Measurements from ENCODE around the gene ATP2B1. TPM values are rescaled to one million over a fixed set of nuclear protein-coding genes. Genes with fewer than 3 reads are reported as not detected.

The ATP2B1 gene
- total and polyA plus RNA-seq, 2 donors (not counting 3 experiments of a cell fraction or from before 2014, with no cell fraction given) = 6.4 to 28.0 TPM

- H2AFZ ChIP-seq (ENCODE audit: low read depth, low read length) = no peak overlapping the region
- H3K27me3 ChIP-seq (ENCODE audit: control insufficient read depth in 2 of 2, insufficient read depth in 2 of 2, low read length in 2 of 2) = no peaks in the 10 kb centered on the region
- FAIRE-seq (peak; percentile 98), DNase-seq (ENCODE audit: low read depth, low spot score) (peak; percentile 84)
- no peaks in the 10 kb centered on the region for H3K36me3 ChIP-seq (ENCODE audit: control insufficient read depth in 2 of 2, extremely low read depth in 1 of 2, insufficient read depth in 2 of 2, low read length in 2 of 2)
- H3K4me1 ChIP-seq (ENCODE audit: control insufficient read depth, extremely low read depth, insufficient read depth, low read length) = peaks cover 20% of the 10 kb centered on the region
- ChIA-PET CTCF (interaction anchor here (0.7 to 3.2 kb wide), 21 partner anchors 8 to 1415 kb away, joined by 3 to 55 read pairs (median 5); partner anchors contain the start of gene ATP2B1), POLR2A (no interaction called here)
- H3K4me2 ChIP-seq (ENCODE audit: insufficient read depth, low read length) = no peak overlapping the region
- no TSS peak for BruUV-seq (replicated peaks)
- no peaks in the 10 kb centered on the region for H3K9me3 ChIP-seq (replicated peaks; ENCODE audit: control insufficient read depth, insufficient read depth, low read length)
- intact Hi-C loops (cut with micrococcal nuclease) = loop anchor here (5.0 to 10.0 kb wide), 5 partner anchors 318 to 1153 kb away; no protein-coding TSS in a partner anchor
- no peak overlapping the region for H3K27ac ChIP-seq (ENCODE audit: insufficient read depth, low read depth, low read length)
- no peak overlapping the region for H3K4me3 ChIP-seq (replicated peaks in 1 of 3; ENCODE audit: insufficient read depth in 1 of 3, low read depth in 1 of 3, low read length in 3 of 3)
- H3K9ac ChIP-seq (replicated peaks; ENCODE audit: extremely low read depth, insufficient read depth, low read length) = no peak overlapping the region
- dilution Hi-C loops (cut with MboI; ENCODE audit: extremely low pct_ligation_motif_present, low sequenced_read_pairs) = no loop called here
- no peaks in the 10 kb centered on the region for H4K20me1 ChIP-seq (replicated peaks; ENCODE audit: control insufficient read depth, extremely low read depth, insufficient read depth, low read length)
- H3K79me2 ChIP-seq (ENCODE audit: control insufficient read depth, insufficient read depth, low read length) = no peaks in the 10 kb centered on the region
- TF ChIP-seq POLR2AphosphoS5 (IDR thresholded peaks at IDR 0.05; ENCODE audit: insufficient read depth, low read depth, low read length) = no peak
- TF ChIP-seq POLR2A (IDR thresholded peaks at IDR 0.05; ENCODE audit: low read depth, low read length) = no peak
- TF ChIP-seq JUN (IDR thresholded peaks at IDR 0.05; ENCODE audit: borderline replicate concordance, insufficient read depth, insufficient read length, low read depth) = no peak
- peak; percentile 24 for TF ChIP-seq FOS (IDR thresholded peaks at IDR 0.05; ENCODE audit: borderline replicate concordance, insufficient read depth, low read length)
- no peak for TF ChIP-seq MAX (IDR thresholded peaks at IDR 0.05; ENCODE audit: insufficient read depth, insufficient read length)
- TF ChIP-seq MYC (IDR thresholded peaks at IDR 0.05; ENCODE audit: low read depth, low read length) = no peak
- TF ChIP-seq GATA2 (IDR thresholded peaks at IDR 0.05; ENCODE audit: insufficient read depth, insufficient read length, low read depth, low read length) = no peak
- TF ChIP-seq EZH2 (IDR thresholded peaks at IDR 0.05; ENCODE audit: borderline replicate concordance, low read depth, low read length, severe bottlenecking) = no peak
- no peaks in the 10 kb centered on the region for H3K9me1 ChIP-seq (replicated peaks; ENCODE audit: control insufficient read depth, extremely low read depth, insufficient read depth, low read length)
Measured at GRCh38 chr12:89544681-89545184, 163.9 kb downstream of the ATP2B1 start.

Measured in endothelial cell of umbilical vein (primary cell).